GM23338 (cell line): Measurements from ENCODE around the gene NEIL3. TPM values are rescaled to one million over a fixed set of nuclear protein-coding genes. Genes with fewer than 3 reads are reported as not detected.

Source experiments
- ATAC-seq: fragments of 200-7000 bp; cut with Tn5 transposase; 3 replicates; pipeline ENCODE4 v1.9.1; 2020
- DNase-seq: peaks from one replicate; pipeline ENCODE4 v3.0.0-alpha.2; 2015; ENCODE audit warnings: low spot score
- H2AFZ ChIP-seq: fragments of 200-600 bp; sonication (generic); 2 replicates; pipeline ENCODE4 v1.8.0; 2016; ENCODE audit warnings: antibody characterized with exemption, mild to moderate bottlenecking, moderate library complexity
- H3F3A ChIP-seq: fragments of 200-600 bp; sonication (generic); replicated peaks from 2 replicates; pipeline ENCODE4 v1.8.0; 2017; ENCODE audit warnings: antibody characterized with exemption, mixed run types, low read depth
- H3K27ac ChIP-seq: fragments of 200-600 bp; sonication (generic); 2 replicates; pipeline ENCODE4 v1.6.1; 2016; ENCODE audit warnings: low read depth
- H3K27me3 ChIP-seq: fragments of 200-600 bp; sonication (generic); 2 replicates; pipeline ENCODE4 v1.8.0; 2016; ENCODE audit warnings: mild to moderate bottlenecking, mixed run types, moderate library complexity; ENCODE audit not compliant: insufficient read depth
- H3K36me3 ChIP-seq: fragments of 200-600 bp; sonication (generic); 2 replicates; pipeline ENCODE4 v1.8.0; 2016; ENCODE audit warnings: mild to moderate bottlenecking; ENCODE audit not compliant: insufficient read depth
- H3K4me1 ChIP-seq: fragments of 200-600 bp; sonication (generic); 2 replicates; pipeline ENCODE4 v1.8.0; 2016; ENCODE audit warnings: mild to moderate bottlenecking, moderate library complexity; ENCODE audit not compliant: insufficient read depth
- H3K4me2 ChIP-seq: fragments of 200-600 bp; sonication (generic); 2 replicates; pipeline ENCODE4 v1.7.1; 2017; ENCODE audit warnings: mixed run types
- H3K4me3 ChIP-seq: fragments of 200-600 bp; sonication (generic); 2 replicates; pipeline ENCODE4 v1.6.1; 2016; ENCODE audit warnings: mixed run types
- H3K79me2 ChIP-seq: fragments of 200-600 bp; sonication (generic); replicated peaks from 2 replicates; pipeline ENCODE4 v1.8.0; 2017; ENCODE audit warnings: mild to moderate bottlenecking; ENCODE audit not compliant: insufficient read depth
- H3K9me2 ChIP-seq: fragments of 200-600 bp; sonication (generic); 2 replicates; pipeline ENCODE4 v1.8.0; 2017; ENCODE audit not compliant: insufficient read depth
- H4K20me1 ChIP-seq: fragments of 200-600 bp; sonication (generic); replicated peaks from 2 replicates; pipeline ENCODE4 v1.8.0; 2017; ENCODE audit warnings: mild to moderate bottlenecking; ENCODE audit not compliant: insufficient read depth
- H3K27ac Mint-ChIP-seq: 2 replicates; pipeline ENCODE4 v1.8.0; 2020; ENCODE audit warnings: inconsistent platforms, mild to moderate bottlenecking, moderate library complexity, mixed read lengths
- H3K27me3 Mint-ChIP-seq: 3 replicates; pipeline ENCODE4 v1.8.0; 2022; ENCODE audit warnings: low read depth, mild to moderate bottlenecking, moderate library complexity, mixed read lengths, inconsistent platforms; ENCODE audit not compliant: insufficient read depth, poor library complexity
- H3K36me3 Mint-ChIP-seq: 3 replicates; pipeline ENCODE4 v1.8.0; 2021; ENCODE audit warnings: low read depth, mild to moderate bottlenecking, inconsistent platforms, moderate library complexity, mixed read lengths
- H3K4me1 Mint-ChIP-seq: 3 replicates; pipeline ENCODE4 v1.8.0; 2020; ENCODE audit warnings: mild to moderate bottlenecking, inconsistent platforms, mixed read lengths
- H3K4me3 Mint-ChIP-seq: 3 replicates; pipeline ENCODE4 v1.8.0; 2021; ENCODE audit warnings: moderate library complexity, mild to moderate bottlenecking, inconsistent platforms, mixed read lengths
- H3K9me3 Mint-ChIP-seq: 3 replicates; pipeline ENCODE4 v1.8.0; 2020; ENCODE audit warnings: moderate library complexity, mild to moderate bottlenecking, inconsistent platforms, mixed read lengths
- CREB1 ChIP-seq: fragments of 250-450 bp; sonication (Bioruptor Pico); IDR thresholded peaks from 2 replicates; pipeline ENCODE4 v1.5.0; 2020; ENCODE audit warnings: low read depth, mild to moderate bottlenecking, moderate library complexity
- JUNB ChIP-seq: IDR thresholded peaks from one replicate; pipeline ENCODE4 v1.6.1; 2016; ENCODE audit warnings: antibody characterized with exemption; ENCODE audit not compliant: unreplicated experiment
- NANOG ChIP-seq: IDR thresholded peaks from 2 replicates; pipeline ENCODE4 v1.6.1; 2016; ENCODE audit warnings: antibody characterized with exemption, borderline replicate concordance
- POLR2AphosphoS5 ChIP-seq: IDR thresholded peaks from 2 replicates; pipeline ENCODE4 v1.6.1; 2016; ENCODE audit warnings: antibody characterized with exemption, low read depth
- STAT1 ChIP-seq: IDR thresholded peaks from one replicate; pipeline ENCODE4 v1.6.1; 2016; ENCODE audit warnings: antibody characterized with exemption; ENCODE audit not compliant: unreplicated experiment
- ZNF114 ChIP-seq: fragments of 250-450 bp; sonication (Bioruptor Pico); IDR thresholded peaks from 2 replicates; pipeline ENCODE4 v1.5.0; 2020; ENCODE audit warnings: mild to moderate bottlenecking, moderate library complexity
- ZNF462 ChIP-seq: fragments of 250-450 bp; sonication (Bioruptor Pico); IDR thresholded peaks from 2 replicates; pipeline ENCODE4 v1.5.0; 2020; ENCODE audit warnings: mild to moderate bottlenecking, moderate library complexity
- polyA plus RNA-seq: library from polyadenylated mRNA; unstranded; fragments of >200 nt; fragmentation: Nextera tagmentation; extraction: Ambion mirVana; gene quantifications from 2 replicates; pipeline ENCODE4 v1.2.1, GENCODE V29; 2016
- total RNA-seq: library from RNA; depleted of rRNA; stranded (reverse); fragments of >200 nt; shearing (Covaris generic); gene quantifications from 2 replicates; pipeline ENCODE4 v1.2.3, GENCODE V29; 2014
- TF ChIP-seq, protein P1 (sequence below): IDR thresholded peaks from one replicate; pipeline ENCODE4 v1.6.1; 2018; ENCODE audit warnings: antibody characterized with exemption; ENCODE audit not compliant: unreplicated experiment
- TF ChIP-seq, protein P2 (sequence below): IDR thresholded peaks from 2 replicates; pipeline ENCODE4 v1.6.1; 2016; ENCODE audit warnings: antibody characterized with exemption

Gene NEIL3
- total and polyA plus RNA-seq, 2 experiments from 2014 or later, result 11.8 to 15.4 TPM

GRCh38 chr4:177405508-177405907 is 95.8 kb downstream of the NEIL3 start (continued):
- TF ChIP-seq, protein P1, sequence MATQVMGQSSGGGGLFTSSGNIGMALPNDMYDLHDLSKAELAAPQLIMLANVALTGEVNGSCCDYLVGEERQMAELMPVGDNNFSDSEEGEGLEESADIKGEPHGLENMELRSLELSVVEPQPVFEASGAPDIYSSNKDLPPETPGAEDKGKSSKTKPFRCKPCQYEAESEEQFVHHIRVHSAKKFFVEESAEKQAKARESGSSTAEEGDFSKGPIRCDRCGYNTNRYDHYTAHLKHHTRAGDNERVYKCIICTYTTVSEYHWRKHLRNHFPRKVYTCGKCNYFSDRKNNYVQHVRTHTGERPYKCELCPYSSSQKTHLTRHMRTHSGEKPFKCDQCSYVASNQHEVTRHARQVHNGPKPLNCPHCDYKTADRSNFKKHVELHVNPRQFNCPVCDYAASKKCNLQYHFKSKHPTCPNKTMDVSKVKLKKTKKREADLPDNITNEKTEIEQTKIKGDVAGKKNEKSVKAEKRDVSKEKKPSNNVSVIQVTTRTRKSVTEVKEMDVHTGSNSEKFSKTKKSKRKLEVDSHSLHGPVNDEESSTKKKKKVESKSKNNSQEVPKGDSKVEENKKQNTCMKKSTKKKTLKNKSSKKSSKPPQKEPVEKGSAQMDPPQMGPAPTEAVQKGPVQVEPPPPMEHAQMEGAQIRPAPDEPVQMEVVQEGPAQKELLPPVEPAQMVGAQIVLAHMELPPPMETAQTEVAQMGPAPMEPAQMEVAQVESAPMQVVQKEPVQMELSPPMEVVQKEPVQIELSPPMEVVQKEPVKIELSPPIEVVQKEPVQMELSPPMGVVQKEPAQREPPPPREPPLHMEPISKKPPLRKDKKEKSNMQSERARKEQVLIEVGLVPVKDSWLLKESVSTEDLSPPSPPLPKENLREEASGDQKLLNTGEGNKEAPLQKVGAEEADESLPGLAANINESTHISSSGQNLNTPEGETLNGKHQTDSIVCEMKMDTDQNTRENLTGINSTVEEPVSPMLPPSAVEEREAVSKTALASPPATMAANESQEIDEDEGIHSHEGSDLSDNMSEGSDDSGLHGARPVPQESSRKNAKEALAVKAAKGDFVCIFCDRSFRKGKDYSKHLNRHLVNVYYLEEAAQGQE, result no peak
- TF ChIP-seq POLR2AphosphoS5, result no peak

DNA sequence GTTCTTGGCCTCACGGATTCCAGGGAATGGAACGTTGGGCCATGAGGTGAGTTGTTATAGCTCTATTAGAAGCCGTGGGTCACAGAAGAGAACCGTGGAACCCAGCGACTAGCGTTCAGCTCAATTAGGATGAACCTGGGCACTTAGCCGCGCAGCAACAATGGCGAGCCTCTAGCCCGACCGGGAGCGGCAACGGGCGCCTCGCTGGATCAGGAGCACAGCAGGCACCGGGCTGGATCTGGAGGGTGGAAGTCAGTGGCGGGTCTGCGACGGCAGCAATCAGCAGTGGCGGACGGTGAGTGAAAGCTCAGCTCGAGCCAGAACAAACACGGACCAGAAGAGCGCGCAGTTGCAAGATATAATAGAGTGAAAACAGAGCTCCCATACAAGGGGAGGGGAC is 98.3 kb downstream of the NEIL3 start:
- H3K36me3 ChIP-seq, result no peaks in the 10 kb centered on the region
- H3K4me3 ChIP-seq, result no peak overlapping the region
- H3K9me3 Mint-ChIP-seq, result no peaks in the 10 kb centered on the region; the same call in 1 of the 3 replicates
- no peaks in the 10 kb centered on the region for H3K79me2 ChIP-seq
- H2AFZ ChIP-seq, result peak overlapping the region; percentile 66; the same call in 1 of the 2 replicates
- H3K4me2 ChIP-seq, result no peak overlapping the region
- no peak for ATAC-seq
- no peak for DNase-seq
- H3F3A ChIP-seq, result no peaks in the 10 kb centered on the region
- H3K4me1 Mint-ChIP-seq, result peaks cover 5% of the 10 kb centered on the region; the same call in 2 of the 3 replicates
- peaks cover 5% of the 10 kb centered on the region; the same call in 1 of the 2 replicates for H3K4me1 ChIP-seq
- H3K4me3 Mint-ChIP-seq, result no peak overlapping the region
- peaks cover 6% of the 10 kb centered on the region for H3K27me3 Mint-ChIP-seq
- H3K27me3 ChIP-seq, result no peaks in the 10 kb centered on the region
- H3K9me2 ChIP-seq, result peaks cover 6% of the 10 kb centered on the region
- H4K20me1 ChIP-seq, result no peaks in the 10 kb centered on the region
- H3K27ac Mint-ChIP-seq, result no peak overlapping the region
- H3K36me3 Mint-ChIP-seq, result no peaks in the 10 kb centered on the region
- H3K27ac ChIP-seq, result no peak overlapping the region
- TF ChIP-seq POLR2AphosphoS5 (no peak), STAT1 (no peak), ZNF462 (CRISPR knock-in tag) (no peak), CREB1 (no peak), JUNB (no peak), NANOG (no peak), ZNF114 (no peak)
- TF ChIP-seq, protein P1, result no peak
- TF ChIP-seq, protein P2, sequence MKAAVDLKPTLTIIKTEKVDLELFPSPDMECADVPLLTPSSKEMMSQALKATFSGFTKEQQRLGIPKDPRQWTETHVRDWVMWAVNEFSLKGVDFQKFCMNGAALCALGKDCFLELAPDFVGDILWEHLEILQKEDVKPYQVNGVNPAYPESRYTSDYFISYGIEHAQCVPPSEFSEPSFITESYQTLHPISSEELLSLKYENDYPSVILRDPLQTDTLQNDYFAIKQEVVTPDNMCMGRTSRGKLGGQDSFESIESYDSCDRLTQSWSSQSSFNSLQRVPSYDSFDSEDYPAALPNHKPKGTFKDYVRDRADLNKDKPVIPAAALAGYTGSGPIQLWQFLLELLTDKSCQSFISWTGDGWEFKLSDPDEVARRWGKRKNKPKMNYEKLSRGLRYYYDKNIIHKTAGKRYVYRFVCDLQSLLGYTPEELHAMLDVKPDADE, result no peak
